Fibroblast of skin of right quadriceps (primary cell): Measurements from ENCODE around the gene MANSC1.

Experiments used
- DNase-seq: peaks from one replicate; pipeline ENCODE4 v3.0.0-alpha.2; 2013

MANSC1 gene

GRCh38 chr12:12349711-12350665, at the start of gene MANSC1:
Gene MANSC1 (minus strand): TSS chr12:12350242. CDS start chr12:12343314, 6,928 bp downstream.
- no peak for DNase-seq

GRCh38 chr12:12399161-12399560, 49.1 kb upstream of the MANSC1 start:
- no peak for DNase-seq

GRCh38 chr12:12398026-12398859, 48.2 kb upstream of the MANSC1 start:
- peak; percentile 98 for DNase-seq

GRCh38 chr12:12397184-12397583, 47.1 kb upstream of the MANSC1 start:
- no peak for DNase-seq

- peak; percentile 7 for DNase-seq
Observed at GRCh38 chr12:12396694-12397093, 46.7 kb upstream of the MANSC1 start.

- DNase-seq, result no peak
Observed at GRCh38 chr12:12393171-12393570, 43.1 kb upstream of the MANSC1 start.

GRCh38 chr12:12392413-12392812, 42.4 kb upstream of the MANSC1 start:
- DNase-seq, result no peak

- peak; percentile 68 for DNase-seq
Observed at GRCh38 chr12:12387501-12387900, 37.5 kb upstream of the MANSC1 start.

GRCh38 chr12:12384571-12385340, 34.7 kb upstream of the MANSC1 start:
- DNase-seq, result no peak

- DNase-seq, result no peak
Observed at GRCh38 chr12:12381982-12382381, 31.9 kb upstream of the MANSC1 start.

- DNase-seq, result no peak
Observed at GRCh38 chr12:12380949-12381593, 31.0 kb upstream of the MANSC1 start.

- DNase-seq, result no peak
Observed at GRCh38 chr12:12379831-12380730, 30.0 kb upstream of the MANSC1 start.

GRCh38 chr12:12378616-12379015, 28.6 kb upstream of the MANSC1 start:
- DNase-seq, result no peak

GRCh38 chr12:12376646-12377448, 26.8 kb upstream of the MANSC1 start:
- peak; percentile 76 for DNase-seq

- DNase-seq, result no peak
Observed at GRCh38 chr12:12372946-12373722, 23.1 kb upstream of the MANSC1 start.

- no peak for DNase-seq
Observed at GRCh38 chr12:12367482-12367998, 17.5 kb upstream of the MANSC1 start.

- no peak for DNase-seq
Observed at GRCh38 chr12:12366701-12367481, 16.8 kb upstream of the MANSC1 start.

GRCh38 chr12:12365931-12366431, 15.9 kb upstream of the MANSC1 start:
- DNase-seq, result no peak
